Activated T-cell treated with anti-CD3 and anti-CD28 coated beads for 24 hours (primary cell): ENCODE data around the gene IFIT1B.
A peak's percentile ranks its signal among the peaks of the same experiment; 100 is the strongest.

ENCODE experiments used
- DNase-seq: peaks from one replicate; pipeline ENCODE4 v3.0.0-alpha.2; 2020; ENCODE audit warnings: low read depth

IFIT1B gene

DNA sequence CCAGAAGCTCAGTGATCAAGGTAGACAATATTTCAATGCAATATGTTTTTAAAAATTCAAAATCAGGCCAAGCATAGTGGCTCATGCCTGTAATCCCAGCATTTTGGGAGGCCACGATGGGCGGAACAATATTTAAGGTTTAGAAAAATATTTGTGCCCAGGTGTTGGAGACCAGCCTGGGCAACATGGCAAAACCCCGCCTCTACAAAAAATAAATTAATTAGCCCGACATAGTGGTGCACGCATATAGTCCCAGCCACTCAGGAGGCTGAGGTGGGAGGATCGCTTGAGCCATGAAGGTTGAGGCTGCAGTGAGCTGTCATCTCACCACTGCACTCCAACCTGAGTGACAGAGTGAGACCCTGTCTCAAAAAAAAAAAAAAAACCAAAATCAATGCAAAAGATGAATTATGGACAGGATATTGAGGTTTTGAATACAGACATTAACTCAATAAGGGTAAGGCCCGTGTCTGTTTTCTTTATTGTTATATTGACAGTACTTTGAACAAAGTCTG is 35.6 kb downstream of the IFIT1B start:
- no peak for DNase-seq

DNA sequence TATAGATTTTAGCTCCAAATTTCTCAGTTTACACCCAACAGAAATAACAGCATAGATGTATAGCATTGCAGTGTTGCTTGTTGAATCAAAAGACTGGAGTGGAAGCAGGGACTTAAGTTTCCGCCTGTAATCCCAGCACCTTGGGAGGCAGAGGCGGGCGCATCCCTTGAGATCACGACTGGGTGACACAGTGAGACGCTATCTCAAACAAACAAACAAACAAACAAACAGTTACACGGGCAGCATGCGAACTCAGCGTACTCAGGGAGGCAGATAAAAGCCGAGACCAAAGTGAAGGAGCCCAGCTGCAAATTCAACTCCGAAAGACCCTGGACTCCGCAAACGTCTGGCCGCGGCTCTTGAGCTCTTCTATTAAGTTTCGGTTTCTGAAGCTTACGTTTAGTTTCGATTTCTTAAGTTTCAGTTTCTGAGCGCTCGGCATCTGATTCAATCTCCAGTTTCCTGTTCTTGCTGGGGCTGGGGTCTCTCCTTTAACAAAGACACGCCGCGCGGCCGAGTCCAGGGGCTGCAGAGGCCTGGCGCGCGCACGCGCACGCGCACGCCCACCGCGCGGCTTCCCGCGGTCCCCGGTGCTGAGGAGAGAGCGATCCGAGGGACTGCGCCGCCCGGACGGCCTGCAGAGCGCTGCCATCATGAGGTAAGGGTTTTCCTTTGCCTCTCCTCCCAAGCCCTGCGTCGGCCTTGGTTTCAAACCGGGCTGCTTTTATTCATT is 36.5 kb downstream of the IFIT1B start, which contains the start of gene IFIT5:
IFIT5 (plus strand) TSS at position 423 of the 733 bp plus-strand sequence; CDS start at position 654, 231 bp downstream.
- DNase-seq, result peak; percentile 38

DNA sequence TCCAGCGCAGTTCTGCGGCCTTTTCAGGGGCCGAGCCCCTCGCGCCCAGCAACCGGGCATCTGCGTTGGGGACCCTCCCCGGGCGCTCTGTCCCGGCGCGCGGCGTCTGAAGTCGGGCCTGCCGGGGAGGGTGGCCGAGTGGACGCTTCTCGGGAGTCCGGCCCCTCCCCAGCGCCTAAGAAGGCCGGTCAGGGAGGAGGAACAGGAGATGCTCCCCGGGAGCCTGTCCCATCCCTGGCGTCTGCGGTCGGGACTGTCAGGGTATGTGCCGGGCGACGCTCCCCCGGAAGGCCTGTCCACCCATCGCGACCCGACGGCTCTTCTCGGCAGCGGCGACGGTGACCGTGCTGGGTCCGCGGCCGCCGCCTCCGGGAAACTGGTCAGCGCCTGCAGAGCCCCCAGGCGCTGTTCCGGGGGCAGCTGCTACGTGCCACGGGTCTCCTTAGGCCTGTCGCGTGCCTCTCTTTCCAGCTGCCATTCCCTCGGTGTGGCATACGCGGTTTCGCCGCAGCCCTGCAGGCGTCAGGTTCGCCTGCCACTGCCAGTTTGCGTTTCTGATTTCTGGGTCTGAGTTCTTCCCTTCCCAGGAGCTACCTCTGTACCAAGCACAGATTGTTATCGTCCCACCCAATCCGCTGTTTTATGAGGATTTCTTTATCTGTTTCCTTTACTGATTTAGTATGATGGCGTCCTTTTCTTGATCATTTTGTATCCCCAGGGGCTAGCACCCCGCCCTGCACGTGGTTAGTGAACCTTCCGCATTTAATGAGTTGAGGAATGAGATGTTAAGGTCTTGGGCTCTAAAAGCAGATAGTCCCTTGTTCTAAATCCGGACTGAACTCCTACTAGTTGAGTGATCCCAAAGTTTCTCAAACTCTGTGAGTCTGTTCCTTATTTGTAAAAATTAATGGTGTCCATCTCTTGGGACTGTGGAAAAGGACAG is 37.3 kb downstream of the IFIT1B start:
- DNase-seq, result no peak

DNA sequence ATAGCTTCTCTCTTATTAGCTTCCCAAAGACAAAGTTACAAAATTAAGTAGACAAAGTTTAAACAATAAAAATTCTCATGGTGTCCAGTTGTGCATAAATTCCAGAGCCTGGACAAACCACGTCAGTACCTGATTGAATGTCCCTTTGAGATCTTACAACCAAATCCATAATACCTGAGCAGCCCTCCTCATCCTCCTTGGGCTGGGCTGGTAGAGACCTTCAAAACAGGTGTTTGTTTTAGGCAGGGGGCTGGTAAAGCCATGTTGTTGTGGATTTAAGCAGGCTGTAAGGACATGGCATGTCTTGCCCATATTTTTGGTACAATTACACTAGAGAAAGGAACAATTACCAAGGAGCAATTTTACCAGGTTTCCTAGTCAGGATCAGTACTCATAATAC is 38.6 kb downstream of the IFIT1B start:
- no peak for DNase-seq

DNA sequence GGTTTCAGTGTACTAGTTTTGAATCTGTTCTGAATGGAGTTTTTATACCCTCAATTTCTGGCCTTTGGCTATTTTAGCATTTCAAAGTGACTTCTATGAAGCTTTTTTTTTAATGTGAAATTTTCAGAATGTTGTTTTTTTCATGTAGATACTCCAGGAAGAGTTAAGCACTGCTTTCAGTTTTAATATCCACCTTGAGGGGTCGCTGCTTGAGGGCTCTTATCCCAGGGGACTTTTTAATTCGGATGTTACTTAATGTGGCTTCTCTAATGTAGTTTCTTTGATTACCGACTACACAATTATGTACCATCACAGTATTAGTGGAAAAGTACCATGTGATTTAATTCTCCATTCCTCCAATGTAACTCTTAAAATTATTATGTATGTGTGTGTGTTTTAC is 41.7 kb downstream of the IFIT1B start:
- no peak for DNase-seq

DNA sequence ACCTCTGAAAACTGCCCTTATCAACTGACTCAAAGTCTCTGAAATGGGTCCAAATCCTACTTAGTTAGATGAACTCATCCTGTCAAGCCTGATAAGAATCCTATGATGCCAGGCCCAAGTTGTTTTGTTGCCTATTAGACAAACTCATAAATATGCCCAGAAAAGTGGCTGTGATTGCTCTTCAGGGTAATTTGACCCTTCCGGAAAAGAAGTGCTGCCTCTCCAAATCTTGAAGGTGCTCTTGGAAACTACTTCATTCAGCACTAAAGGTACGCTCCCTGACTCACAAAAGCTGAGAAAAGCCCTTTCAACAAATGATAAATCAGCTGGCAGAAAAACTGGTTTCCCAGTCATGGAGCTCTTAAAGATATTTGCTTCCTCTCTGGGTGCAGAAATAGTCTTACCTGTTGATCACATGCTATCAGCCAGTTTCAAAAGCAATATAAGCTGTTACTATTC is 43.2 kb downstream of the IFIT1B start:
- no peak for DNase-seq

DNA sequence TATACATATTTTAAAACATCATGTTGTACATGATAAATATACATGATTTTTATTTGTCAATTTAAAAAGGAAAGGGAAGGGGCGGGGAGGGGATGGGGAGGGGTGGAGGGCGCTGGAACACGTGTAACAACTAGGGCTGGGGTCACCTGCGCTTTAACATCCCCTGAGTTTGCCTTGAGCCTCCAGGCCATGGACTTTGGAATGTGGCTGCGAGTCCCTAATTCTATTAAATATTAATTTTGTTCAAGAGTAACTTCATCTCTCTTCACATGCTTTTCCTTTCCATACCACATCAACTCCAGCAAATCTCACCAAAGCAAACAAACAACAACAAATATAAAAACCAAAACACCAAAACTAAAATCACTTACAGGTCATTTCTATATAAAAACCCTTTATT is 47.1 kb downstream of the IFIT1B start:
- DNase-seq, result no peak

DNA sequence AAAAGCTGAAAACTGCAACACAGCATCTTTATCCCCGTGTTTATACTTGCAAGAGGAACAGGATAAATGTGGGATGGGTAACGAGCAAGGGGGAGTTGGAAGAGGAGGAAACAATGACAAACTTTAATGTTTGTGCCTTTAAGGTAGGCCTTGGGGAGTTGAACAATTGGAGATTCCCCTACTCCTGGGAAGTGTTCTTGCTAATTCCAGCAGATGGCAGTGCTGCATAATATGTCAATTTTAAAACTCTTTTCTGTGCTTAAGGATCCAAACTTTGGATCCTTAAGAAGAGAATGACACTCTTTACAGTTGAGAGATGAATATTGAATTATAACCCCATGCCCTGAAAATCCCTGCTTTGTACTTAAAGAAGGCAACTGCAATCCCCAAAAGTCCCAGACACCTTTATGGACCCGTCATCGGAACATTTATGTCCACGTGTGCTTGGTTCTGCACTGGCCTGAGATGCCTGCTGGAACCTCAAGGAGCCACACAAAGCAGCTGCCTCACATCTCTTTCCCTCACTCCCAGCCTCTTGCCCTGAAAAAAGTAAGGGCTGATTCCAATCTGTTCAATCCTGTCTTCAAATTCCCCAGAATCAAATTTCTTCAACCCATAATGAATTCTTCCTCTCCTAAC is 48.5 kb downstream of the IFIT1B start:
- DNase-seq, result no peak

DNA sequence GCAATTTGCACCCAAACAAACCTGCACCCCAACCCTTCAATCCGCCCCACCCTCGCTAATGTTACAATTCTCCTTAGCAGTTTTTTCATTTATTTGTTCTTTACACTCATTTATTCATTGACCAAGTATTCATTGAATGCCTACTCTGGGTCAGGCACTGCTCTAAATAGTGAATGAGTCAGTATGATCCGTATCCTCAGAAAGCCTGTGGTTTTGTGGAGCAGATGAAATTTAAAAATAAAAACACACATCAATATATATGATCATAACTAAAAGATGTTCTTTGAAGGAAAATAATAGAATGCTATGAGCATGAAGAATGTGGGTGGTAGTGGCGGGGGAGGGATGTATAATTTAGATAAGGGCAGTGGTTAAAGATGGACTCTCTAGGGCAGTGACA is 49.8 kb downstream of the IFIT1B start:
- DNase-seq, result no peak

DNA sequence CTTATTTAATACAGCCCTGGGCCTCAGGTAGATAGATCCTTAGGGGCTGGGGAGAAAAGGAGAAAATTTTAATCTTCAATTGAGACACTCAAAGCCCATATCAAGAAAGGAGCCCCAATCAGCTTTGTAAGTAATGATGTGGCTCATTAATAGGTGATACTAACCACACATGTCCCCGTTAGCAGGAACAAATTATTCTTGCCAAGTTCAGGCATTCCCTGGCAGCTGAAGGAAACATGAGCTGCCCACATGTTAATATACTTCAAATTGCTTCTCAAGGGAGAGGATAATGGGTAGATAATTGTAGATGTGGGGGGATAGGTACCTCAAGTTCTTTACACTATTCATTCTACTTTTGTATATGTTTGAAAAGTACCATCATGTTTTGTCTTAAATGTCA is 51.0 kb downstream of the IFIT1B start:
- no peak for DNase-seq

DNA sequence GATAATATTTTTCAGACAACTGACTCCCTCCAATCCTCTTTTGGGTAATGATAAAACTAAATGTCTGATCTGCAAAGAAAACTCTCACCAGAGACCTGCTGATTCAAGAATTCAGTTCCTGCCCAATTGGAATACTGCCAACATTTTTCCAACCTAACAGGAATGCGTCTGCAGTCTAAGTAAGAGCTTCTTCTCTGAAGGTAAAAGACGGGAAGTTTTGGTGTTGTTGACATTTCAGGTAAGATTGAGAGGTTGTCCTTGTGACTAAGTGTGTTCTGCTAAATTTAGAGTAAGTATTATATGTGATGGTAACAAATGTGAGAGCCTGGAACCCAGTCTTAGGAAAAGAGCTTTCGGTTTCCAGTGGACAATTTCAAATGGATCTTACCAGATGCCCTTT is 54.1 kb downstream of the IFIT1B start:
- DNase-seq, result no peak
